T-helper 1 cell (primary cell): ENCODE data around the gene CDC42BPB.
"Not testable (repeated sequence)": the region's sequence is repeated elsewhere in the genome, so short reads cannot be mapped to it uniquely, and the experiment has no call there.

ENCODE experiments used
- DNase-seq, 5 donors: peaks; one replicate each; pipeline ENCODE4 v3.0.0-alpha.2; 2012 to 2020

The CDC42BPB gene

DNA sequence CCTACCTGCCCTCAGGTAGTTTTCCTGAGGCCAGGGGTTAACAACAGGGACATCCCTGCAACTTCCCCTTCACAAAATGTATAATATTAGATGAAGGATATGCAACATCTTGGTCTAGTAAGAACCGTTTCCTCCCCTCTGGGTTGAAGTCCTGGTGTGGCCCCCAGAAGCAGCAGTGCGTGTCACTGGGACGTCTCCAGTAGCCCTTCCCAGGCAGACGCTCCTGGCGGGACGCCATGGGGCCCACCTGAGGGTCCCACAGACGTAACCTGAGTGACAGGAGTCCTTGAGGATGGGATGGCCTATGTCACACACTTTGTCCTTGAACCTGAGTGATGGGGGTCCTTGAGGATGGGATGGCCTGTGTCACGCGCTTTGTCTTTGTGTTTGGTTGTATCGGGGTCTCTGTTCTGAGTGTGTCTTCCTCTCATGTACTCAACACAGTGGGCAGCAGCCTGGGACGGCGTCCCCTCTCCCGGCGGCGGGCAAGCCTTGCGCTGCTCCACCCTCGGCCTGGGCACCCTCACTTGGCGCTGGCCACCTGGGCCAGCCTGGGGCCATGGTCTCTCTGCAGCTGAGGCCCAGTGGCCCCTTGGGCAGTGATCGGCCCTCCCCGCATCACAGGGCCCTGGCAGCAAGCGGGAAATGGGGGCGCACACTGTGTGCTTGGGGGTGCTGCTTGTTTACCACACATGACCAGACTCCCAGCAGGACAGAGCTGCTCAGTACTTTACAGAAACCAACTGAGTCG lies 149.2 kb downstream of the CDC42BPB start:
- no peak for DNase-seq

GRCh38 chr14:102907303-102907844 lies 150.0 kb downstream of the CDC42BPB start:
- DNase-seq, result no peak

GRCh38 chr14:102906616-102907302 lies 150.6 kb downstream of the CDC42BPB start:
- no peak for DNase-seq

DNA sequence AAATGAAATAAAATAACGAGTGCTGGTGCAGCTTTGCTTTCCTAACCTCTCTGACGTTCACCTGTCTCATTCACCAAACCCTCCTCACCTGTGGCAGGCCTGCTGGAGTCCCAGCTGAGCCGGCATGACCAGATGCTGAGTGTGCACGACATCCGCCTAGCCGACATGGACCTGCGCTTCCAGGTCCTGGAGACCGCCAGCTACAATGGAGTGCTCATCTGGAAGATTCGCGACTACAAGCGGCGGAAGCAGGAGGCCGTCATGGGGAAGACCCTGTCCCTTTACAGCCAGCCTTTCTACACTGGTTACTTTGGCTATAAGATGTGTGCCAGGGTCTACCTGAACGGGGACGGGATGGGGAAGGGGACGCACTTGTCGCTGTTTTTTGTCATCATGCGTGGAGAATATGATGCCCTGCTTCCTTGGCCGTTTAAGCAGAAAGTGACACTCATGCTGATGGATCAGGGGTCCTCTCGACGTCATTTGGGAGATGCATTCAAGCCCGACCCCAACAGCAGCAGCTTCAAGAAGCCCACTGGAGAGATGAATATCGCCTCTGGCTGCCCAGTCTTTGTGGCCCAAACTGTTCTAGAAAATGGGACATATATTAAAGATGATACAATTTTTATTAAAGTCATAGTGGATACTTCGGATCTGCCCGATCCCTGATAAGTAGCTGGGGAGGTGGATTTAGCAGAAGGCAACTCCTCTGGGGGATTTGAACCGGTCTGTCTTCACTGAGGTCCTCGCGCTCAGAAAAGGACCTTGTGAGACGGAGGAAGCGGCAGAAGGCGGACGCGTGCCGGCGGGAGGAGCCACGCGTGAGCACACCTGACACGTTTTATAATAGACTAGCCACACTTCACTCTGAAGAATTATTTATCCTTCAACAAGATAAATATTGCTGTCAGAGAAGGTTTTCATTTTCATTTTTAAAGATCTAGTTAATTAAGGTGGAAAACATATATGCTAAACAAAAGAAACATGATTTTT lies 151.9 kb downstream of the CDC42BPB start:
- no peak for DNase-seq

DNA sequence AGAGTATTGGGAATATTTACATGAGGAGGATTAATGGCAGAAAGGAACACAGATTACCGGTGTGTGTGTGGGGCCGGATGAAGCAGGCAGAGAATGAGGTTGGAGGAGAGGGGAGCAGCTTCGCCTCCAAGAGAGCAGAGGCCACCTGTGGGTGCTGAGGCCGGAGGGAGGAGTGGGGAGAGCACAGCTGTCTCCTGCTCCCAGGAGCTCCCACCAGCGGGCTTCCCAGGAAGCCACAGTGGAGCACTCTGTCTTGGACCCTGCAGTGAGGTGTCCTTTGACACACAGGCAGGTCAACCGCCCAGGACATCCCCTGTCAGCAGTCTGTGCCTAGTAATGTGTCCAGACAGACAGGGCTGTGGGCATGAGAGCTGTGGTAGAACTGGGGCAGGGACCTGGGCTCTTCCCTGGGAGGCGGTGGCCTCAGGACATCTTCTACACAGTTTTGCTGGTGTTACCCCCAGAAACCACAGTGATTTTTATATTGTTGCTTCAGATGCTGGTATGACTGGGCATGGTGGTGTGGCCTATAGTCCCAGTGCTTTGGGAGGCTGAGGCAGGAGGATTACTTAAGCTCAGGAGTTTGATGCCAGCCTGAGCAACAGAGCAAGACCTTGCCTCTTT lies 153.3 kb downstream of the CDC42BPB start:
- no peak for DNase-seq

DNA sequence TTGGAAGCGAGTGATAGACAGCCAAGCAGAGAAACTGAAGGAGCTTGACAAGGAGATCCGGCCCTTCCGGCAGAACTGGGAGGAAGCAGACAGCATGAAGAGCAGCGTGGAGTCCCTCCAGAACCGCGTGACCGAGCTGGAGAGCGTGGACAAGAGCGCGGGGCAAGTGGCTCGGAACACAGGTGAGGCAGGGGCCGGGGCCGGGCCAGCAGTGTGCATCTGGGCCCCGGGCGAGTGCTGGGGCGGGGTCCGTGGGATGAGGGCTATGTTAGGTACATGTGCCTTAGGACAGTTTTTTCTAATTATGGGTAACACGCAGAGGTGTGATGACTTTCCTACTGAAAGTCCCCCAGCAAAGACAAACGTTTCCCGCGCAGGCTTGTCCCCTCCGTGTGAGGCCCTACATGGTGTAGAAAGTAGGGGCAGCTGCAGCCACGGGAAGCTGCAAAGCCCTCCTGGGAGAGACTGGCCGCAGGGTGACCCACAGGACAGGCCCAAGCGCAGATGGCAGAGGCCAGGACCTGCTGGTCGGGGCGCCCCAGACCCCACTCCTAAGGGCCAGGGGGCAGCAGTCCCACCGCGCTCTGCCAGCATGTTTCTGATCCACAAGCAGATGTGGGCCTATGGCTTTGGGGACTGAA lies 154.0 kb downstream of the CDC42BPB start:
- no peak for DNase-seq

- no peak for DNase-seq
Measured at GRCh38 chr14:102902523-102903247, 154.7 kb downstream of the CDC42BPB start.

DNA sequence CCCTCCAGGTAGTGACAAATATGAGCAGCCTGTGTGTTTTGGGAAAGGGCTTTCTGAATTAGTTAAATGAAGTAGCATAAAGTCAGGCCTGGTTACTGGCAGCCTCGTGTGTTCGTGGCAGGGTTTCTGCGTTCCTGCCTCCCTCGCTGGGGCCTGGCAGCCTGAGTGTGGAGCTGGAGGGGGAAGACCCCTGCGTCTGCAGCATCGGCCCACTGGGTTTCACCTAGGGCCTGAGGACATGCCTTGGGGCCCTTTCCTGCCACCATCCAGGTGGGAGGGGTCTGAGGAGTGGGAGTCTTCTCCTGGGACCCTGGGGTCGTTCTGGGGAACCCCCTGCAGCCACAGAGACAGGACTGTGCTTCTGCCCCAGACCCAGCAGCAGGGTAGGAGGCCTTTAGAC lies 155.3 kb downstream of the CDC42BPB start:
- DNase-seq, result no peak

- DNase-seq, result no peak
Measured at GRCh38 chr14:102901633-102902032, 155.7 kb downstream of the CDC42BPB start.

DNA sequence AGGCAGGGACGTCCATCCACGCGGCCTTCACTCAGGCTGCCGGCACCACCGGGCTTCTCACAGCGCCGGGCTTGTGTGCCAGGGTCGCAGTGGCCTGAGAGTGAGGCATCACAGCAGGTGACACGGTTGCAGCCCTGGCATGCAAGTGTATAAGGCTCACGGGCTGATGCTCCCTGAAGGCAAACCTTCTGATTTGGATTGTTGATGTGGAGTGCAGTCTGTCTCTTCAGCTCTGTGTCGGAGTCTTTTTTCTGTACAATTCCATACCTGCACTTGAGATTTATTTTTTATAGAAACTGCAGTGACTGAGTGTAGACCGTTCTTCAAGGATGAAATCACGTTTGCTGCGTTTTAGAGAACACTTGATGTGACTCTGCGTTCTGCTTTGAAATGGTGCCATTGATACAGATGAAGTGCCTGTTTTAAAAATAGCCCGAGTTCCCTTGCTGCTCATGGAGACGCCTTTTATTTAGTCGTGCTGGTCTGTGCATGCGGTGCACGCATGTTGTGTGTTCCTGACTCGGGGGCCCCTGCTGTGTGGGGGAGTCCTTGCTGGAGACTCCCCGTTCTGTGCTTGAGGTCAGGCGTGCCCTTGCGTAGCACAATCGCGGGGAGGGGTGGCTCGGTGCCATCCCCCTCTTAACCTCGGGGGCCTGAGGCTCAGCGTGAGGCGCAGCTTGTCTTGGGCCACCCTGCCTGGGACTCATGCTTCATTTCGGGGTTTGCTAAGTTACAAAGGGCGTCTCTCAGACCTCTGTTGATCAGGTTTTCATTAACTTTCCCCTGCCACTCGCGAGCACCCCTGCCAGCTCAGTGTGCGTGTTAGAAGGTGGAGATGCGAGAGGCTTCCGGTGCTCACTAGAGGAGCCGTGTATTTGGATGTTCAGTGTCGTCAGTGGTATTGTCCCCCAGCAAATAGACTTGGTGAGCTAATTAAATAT lies 156.4 kb downstream of the CDC42BPB start:
- no peak for DNase-seq

DNA sequence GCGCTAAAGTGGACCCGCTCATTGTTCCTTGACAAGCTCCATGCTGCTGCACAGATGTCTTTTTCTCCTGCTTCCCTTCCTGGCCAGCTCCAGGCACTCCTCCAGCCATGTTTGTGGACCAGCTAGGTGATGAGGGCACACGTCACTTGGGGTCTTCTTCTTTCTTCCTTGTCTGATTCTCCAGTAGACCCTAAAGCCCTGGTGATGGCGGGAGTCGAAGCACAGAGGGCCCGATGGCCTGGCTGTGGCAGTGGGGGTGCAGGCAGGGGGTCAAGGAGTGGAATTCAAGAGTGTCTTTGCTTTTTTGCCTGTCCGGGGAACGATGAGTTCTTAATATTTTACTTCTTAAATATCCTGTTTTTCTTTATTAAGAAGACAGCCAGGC lies 157.8 kb downstream of the CDC42BPB start:
- DNase-seq, result no peak

- no peak for DNase-seq
Measured at GRCh38 chr14:102898776-102899515, 158.4 kb downstream of the CDC42BPB start.

- DNase-seq, result no peak
Measured at GRCh38 chr14:102898298-102898697, 159.1 kb downstream of the CDC42BPB start.

DNA sequence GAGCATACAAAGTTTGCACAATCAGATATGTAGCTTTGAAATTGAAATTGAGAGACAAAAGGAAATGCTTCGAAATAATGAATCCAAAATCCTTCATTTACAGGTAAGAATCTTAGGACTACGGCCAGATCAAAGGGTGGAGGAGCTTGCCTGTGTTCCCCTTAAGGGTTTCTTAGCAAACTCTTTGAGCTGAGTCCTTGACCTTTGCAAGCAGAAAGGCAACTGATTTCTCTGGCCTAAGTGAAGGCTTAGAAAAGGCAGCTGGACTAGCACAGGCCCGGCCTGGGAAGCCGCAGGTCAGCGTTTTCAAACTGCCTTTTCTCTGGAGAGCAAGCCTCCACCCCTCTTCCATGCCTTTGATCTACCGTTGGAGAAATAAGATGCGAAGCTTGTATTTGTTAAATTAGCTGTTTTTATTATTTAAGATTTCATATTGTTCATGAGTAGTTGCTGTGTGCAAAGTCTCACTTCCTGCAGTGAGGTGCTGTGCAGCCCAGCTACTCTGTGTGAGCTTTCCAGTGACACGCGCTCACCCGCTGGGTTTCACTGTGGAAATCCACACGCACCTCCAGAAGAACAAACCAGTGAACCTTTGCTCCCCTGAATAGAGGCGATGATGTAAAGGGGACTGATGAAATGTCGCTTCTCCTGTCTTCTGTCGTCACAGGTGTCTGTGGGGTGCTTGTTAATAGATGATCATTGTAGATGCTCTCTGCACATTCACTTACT lies 159.9 kb downstream of the CDC42BPB start:
- no peak for DNase-seq

DNA sequence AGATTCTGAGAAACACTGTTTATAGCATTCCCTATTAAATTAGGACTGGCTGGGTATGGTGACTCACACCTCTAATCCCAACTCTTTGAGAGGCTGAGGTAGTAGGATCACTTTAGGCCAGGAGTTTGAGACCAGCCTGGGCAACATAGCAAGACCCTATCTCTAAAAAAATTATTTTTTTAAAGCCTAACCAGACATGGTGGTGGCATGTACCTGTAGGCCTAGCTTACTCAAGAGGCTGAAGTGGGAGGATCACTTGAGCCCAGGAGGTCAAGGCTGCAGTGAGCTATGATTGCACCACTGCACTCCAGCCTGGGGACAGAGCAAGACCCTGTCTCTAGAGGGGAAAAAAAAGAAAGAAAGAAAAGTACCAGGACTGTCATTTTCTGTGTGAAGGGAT lies 160.6 kb downstream of the CDC42BPB start:
- DNase-seq, result not testable (repeated sequence)

- no peak for DNase-seq
Measured at GRCh38 chr14:102893452-102893851, 163.9 kb downstream of the CDC42BPB start.

DNA sequence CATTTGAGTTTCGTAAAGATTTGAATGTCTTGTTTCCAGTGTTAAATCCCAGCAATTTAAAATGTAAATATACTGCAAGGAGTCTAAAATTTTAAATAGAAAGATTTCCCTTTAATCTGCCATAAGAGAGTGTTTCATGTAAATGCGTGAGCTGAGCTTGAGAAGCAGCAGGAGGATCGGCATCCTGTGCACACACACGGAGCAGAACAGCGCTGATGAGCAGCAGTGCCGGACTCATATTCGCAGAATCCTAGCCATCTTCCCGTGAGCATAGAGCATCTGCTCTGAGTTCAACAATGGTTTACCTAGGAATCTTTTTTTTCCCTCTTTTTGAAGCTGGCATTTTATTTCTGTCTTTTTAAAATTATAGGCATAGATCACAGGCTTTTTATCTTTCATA lies 164.7 kb downstream of the CDC42BPB start:
- DNase-seq, result no peak

- no peak for DNase-seq
Measured at GRCh38 chr14:102891556-102891955, 165.8 kb downstream of the CDC42BPB start.

DNA sequence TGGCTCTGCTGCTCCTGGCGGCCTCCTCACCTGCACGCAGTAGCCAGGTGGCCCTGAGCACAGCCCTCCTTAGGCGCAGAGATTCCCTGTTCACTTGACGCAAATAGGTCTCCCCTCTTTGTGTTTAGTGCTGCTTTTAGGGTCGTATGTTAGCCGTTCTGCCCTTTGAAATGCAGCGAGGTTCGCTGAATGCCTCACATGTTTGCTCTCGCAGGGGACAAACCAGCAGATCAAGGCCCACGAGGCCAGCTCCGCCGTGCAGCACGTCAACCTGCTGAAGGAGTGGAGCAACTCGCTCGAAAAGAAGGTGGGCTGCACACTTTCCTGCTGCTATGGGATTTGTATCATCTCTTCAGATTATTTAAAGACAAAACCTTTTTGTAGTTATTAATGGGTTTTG lies 166.2 kb downstream of the CDC42BPB start:
- no peak for DNase-seq
